ENCODE results near the gene LYL1. TPM values are rescaled to one million over a fixed set of nuclear protein-coding genes. Genes with fewer than 3 reads are reported as not detected.
"Not testable (repeated sequence)": the region's sequence is repeated elsewhere in the genome, so short reads cannot be mapped to it uniquely, and the experiment has no call there.

The LYL1 gene
- not detected in 2 replicates for total RNA-seq (2014; rRNA removed; shearing (Covaris generic); ENCODE audit: low replicate concordance)

DNA sequence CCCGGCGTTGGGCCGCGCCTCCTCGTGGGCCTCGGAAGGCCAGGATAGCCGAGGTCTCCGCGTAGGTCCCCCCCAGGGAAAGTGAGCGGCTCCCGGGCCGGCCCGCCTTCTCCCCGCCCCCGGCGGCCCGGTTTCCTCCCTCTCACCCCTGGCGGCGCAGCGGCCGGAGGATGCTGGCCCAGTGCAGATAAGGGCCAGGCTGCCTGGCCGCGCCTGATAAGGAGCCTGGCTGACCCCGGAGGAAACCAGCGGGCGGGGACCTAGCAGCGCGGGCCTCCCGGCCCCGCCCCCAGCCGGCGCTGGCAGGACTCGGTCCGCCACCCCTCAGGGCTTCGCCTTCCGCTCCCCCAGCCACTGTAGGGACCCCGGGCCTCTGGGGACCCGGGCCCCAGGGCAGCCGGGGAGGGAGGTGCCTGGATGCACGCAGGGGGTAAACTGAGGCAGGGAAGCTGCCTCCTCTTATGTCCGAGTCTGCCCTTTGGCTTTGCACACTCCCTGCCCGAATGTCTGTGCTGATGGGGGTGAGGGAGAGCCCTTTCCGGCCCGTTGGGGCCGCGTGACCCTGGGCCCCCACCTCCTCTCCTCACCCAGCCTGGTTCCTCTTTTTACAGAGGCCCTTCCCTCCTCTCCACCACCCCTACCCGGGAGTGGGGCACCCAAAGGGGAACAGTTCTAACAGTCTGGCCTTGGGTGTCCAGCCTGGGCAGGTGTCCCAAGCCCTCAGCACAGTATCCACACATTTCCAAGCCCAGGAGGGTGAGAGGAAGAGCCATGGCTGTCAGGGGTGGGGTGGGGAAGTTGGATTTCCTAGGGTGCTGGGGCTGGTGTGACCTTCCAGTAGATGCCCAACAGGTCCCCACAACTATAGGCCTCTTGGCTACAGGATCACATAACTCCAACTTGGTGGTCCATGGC, at the start of gene LYL1:
LYL1 (minus strand) TSS at position 193 of the 915 bp plus-strand sequence. CDS start 1,687 bp downstream, outside the sequence.
- H3K4me3 ChIP-seq = no peak within 1 kb of the TSS
- DNase-seq = no peak
- H3K36me3 ChIP-seq = peaks cover 73% of the 10 kb centered on the region
- no peaks in the 10 kb centered on the region for H3K27me3 ChIP-seq
- H3K9me3 ChIP-seq = no peaks in the 10 kb centered on the region

GRCh38 chr19:13151605-13152355, 49.1 kb upstream of the LYL1 start:
- no peaks in the 10 kb centered on the region for H3K9me3 ChIP-seq
- no peaks in the 10 kb centered on the region for H3K27me3 ChIP-seq
- H3K36me3 ChIP-seq = peaks cover 53% of the 10 kb centered on the region
- H3K4me3 ChIP-seq = peak overlapping the region; percentile 92
- peak; percentile 100 for DNase-seq

- Histone ChIP-seq H3K4me3 (peak overlapping the region; percentile 92), H3K27me3 (no peaks in the 10 kb centered on the region), H3K36me3 (peaks cover 54% of the 10 kb centered on the region), H3K9me3 (no peaks in the 10 kb centered on the region)
- no peak for DNase-seq
Measured at GRCh38 chr19:13150931-13151604, 48.4 kb upstream of the LYL1 start.

DNA sequence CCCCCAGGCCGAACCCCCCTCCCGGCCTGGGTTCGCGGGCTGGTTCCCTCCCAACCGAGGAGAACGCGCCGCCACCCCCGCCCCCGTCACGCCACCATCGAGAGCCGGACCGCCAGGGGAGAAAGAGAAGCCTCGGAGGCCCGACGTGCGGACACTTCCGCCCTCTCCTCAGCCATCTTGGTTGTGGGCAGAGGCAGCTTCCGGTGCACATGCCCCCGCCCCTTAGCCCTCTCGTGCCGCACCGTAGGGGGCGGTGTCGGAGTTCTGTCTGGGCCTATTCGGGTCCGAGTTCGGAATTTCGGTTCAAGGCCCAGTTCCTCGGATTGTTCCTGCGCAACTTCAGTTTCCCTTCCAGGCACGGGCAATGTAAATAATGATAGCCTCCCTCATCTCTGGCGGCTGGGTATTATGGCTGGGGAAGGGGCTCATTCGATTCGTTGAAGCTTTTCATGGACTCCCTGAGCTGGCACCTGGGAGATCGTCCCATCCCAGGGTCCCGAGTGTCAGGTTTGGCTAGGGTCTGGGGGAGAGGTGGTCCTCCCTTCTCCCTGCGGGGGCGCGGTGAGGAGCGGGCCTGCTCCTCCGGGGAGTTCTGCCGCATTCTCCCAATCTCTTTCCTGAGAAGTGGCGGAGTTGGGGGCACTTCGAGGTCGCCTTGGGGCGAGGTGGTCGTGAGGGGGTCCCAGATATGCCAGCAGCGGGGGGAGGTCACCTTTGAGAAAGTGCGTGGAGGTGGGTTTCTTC, 47.7 kb upstream of the LYL1 start, which contains the start of the genes IER2 and STX10:
IER2 (plus strand) TSS at position 225 of the 744 bp plus-strand sequence. CDS start 2,776 bp downstream, outside the sequence.
STX10 (minus strand) TSS at position 189 of the 744 bp plus-strand sequence. CDS start 202 bp downstream, outside the sequence.
- Histone ChIP-seq H3K36me3 (peaks cover 52% of the 10 kb centered on the region), H3K9me3 (no peaks in the 10 kb centered on the region), H3K4me3 (peak within 1 kb of the TSS; percentile 92), H3K27me3 (no peaks in the 10 kb centered on the region)
- peak; percentile 100 for DNase-seq

GRCh38 chr19:13149628-13150186, 47.0 kb upstream of the LYL1 start:
- Histone ChIP-seq H3K9me3 (no peaks in the 10 kb centered on the region), H3K4me3 (peak overlapping the region; percentile 92), H3K27me3 (no peaks in the 10 kb centered on the region), H3K36me3 (peaks cover 52% of the 10 kb centered on the region)
- peak; percentile 85 for DNase-seq

- DNase-seq = not testable (repeated sequence)
Measured at GRCh38 chr19:13149173-13149627, 46.5 kb upstream of the LYL1 start.

GRCh38 chr19:13146763-13147563, 44.3 kb upstream of the LYL1 start:
- Histone ChIP-seq H3K9me3 (no peaks in the 10 kb centered on the region), H3K4me3 (no peak overlapping the region), H3K36me3 (peaks cover 48% of the 10 kb centered on the region), H3K27me3 (no peaks in the 10 kb centered on the region)
- no peak for DNase-seq

More at GRCh38 chr19:13149173-13149627, 46.5 kb upstream of the LYL1 start:
- Histone ChIP-seq H3K36me3 (peaks cover 52% of the 10 kb centered on the region), H3K4me3 (peak overlapping the region; percentile 92)
- not testable (repeated sequence) for H3K27me3 ChIP-seq, H3K9me3 ChIP-seq

DNA sequence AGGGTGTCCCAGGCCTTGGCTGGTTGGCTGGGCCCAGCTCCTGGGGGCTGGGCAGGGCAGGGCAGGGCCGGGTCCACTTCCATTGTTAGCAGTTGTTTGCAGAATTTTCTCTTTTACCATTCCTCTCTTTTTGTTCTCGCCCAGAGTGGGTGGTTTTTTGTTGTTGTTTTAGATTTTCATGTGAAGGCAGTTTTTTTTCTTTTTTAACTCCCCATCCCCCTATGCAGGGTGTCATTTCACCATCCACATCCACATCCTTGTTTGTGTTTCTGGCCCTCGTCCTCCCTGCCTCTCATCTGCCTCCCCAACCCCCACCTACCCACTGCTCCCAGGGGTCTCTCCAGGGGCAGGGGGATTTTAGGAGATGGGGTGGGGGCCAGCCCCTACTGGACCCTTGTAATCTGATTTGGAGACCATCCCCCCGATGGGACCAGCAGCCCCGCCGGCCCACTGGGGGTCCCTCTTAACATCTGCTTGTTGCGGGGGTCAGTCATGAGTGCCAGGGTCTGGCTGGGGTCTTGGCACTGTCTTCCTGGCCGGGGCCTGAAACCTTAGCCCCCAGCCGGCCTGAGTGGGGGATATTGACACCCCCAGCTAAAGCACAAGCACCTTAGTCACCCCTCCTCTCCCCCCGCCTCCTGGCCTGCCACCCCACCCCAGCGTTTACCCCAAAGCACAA, 37.1 kb upstream of the LYL1 start:
- Histone ChIP-seq H3K4me3 (no peak overlapping the region), H3K36me3 (peaks cover 75% of the 10 kb centered on the region), H3K9me3 (no peaks in the 10 kb centered on the region), H3K27me3 (no peaks in the 10 kb centered on the region)
- DNase-seq = no peak

DNA sequence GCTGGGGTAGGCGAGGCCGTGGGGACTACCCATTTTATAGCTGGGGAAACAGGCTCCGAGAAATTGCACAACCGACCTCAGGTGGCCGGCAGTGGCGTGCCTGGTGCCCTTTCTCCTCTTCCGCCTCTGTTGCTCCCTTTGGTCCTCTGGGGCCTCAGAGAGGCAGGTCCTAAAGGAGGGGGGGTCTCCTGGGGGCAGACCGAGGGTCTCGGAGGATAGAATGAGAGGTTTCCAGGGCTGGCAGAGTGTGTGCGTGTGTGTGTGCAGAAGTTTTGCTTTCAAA, 36.2 kb upstream of the LYL1 start:
- Histone ChIP-seq H3K9me3 (no peaks in the 10 kb centered on the region), H3K36me3 (peaks cover 75% of the 10 kb centered on the region)
- DNase-seq = no peak

DNA sequence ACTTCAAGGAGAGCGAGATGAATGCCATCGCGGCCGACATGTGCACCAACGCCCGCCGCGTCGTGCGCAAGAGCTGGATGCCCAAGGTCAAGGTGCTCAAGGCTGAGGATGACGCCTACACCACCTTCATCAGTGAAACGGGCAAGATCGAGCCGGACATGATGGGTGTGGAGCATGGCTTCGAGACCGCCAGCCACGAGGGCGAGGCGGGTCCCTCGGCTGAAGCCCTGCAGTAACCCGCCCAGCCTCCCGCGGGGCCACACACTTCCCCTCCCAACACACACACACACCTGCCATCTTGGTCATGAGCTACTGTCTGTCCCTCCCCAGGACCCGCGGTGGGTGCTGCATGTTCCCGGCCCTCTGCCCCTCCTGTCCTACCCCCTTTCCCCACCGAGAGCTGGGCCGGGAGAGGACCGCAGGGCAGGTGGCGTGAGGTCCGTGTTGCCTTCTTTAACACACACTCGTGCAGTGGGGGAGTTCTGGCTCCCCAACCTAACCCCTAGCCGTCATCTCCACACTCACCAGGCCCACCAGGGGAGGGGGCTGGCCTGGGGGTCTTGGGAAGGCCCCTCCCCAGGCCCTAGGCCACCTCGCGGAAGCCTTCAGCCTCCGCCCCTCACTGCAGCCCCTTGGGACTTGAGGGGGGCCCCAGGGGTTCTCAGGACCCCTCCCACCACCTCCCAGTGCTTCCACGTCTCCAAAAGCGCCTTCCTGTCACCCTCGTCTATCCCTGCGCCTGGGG, 35.7 kb upstream of the LYL1 start:
- Histone ChIP-seq H3K27me3 (no peaks in the 10 kb centered on the region), H3K4me3 (no peak overlapping the region), H3K9me3 (no peaks in the 10 kb centered on the region), H3K36me3 (peaks cover 77% of the 10 kb centered on the region)
- no peak for DNase-seq

More for the DNA sequence above, 36.2 kb upstream of the LYL1 start:
- Histone ChIP-seq H3K27me3 (no peaks in the 10 kb centered on the region), H3K4me3 (no peak overlapping the region)

DNA sequence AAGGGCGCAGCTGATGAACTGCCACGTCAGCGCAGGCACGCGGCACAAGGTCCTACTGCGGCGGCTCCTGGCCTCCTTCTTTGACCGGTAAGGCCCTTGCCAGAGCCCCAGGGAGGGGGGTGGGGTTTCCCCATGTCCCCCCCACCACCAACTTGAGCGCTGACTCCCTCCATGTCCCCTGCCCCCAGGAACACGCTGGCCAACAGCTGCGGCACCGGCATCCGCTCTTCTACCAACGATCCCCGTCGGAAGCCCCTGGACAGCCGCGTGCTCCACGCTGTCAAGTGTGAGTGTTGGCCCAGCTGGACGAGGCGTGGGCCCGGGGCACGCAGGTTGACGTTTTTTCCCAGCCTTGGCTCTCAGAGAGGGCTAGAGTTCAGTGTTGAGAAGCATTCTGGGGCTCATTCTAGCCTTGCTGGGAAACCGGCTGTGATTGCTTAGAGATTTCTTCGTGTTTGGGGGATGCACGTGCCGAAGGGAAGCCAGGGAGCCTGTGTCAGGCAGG, 34.7 kb upstream of the LYL1 start:
- no peak for DNase-seq
- no peaks in the 10 kb centered on the region for H3K9me3 ChIP-seq

GRCh38 chr19:13135068-13136062, 32.7 kb upstream of the LYL1 start:
- no peak for DNase-seq
- no peaks in the 10 kb centered on the region for H3K27me3 ChIP-seq
- H3K4me3 ChIP-seq = no peak overlapping the region
- no peaks in the 10 kb centered on the region for H3K9me3 ChIP-seq
- peaks cover 84% of the 10 kb centered on the region for H3K36me3 ChIP-seq

More for the DNA sequence above, 34.7 kb upstream of the LYL1 start:
- Histone ChIP-seq H3K36me3 (peaks cover 81% of the 10 kb centered on the region), H3K4me3 (no peak overlapping the region), H3K27me3 (no peaks in the 10 kb centered on the region)

- peaks cover 89% of the 10 kb centered on the region for H3K36me3 ChIP-seq
- no peak for DNase-seq
- no peak overlapping the region for H3K4me3 ChIP-seq
Measured at GRCh38 chr19:13134626-13135025, 32.0 kb upstream of the LYL1 start.

More at GRCh38 chr19:13134626-13135025, 32.0 kb upstream of the LYL1 start:
- Histone ChIP-seq H3K9me3 (no peaks in the 10 kb centered on the region), H3K27me3 (no peaks in the 10 kb centered on the region)

Measured in MG63 (cell line).